K562 (cell line): Measurements from ENCODE around the gene FLII.

ENCODE experiments used
- CEBPG ChIP-seq, 3 experiments: fragments of 200-800 bp in 1 of 3; sonication (Bioruptor generic) in 1 of 3; sonication (generic) in 1 of 3; formaldehyde crosslinking in 1 of 3; IDR thresholded peaks in 2 of 3; conservative IDR thresholded peaks in 1 of 3; 2 replicates each; pipeline versions ENCODE4 v1.6.1 to v1.8.0; 2016 to 2022; ENCODE audit warnings: missing compliant biosample characterization in 2 of 3, missing genetic modification characterization in 2 of 3, mild to moderate bottlenecking in 1 of 3, missing genetic modification reagents in 1 of 3
- CHD1 ChIP-seq: fragments of 200-600 bp; sonication (generic); IDR thresholded peaks from one replicate; pipeline ENCODE4 v1.6.1; 2012; ENCODE audit warnings: mild to moderate bottlenecking, moderate library complexity, low read length, inconsistent platforms
- PTTG1 ChIP-seq: fragments of 450-650 bp; IDR thresholded peaks from 2 replicates; pipeline ENCODE4 v1.6.1; 2016; ENCODE audit warnings: low read depth, mild to moderate bottlenecking, missing genetic modification characterization, missing compliant biosample characterization
- SIN3A ChIP-seq, 2 experiments: fragments of 150-350 bp in 1 of 2; IDR thresholded peaks; 2 replicates each; pipeline ENCODE4 v1.6.1; 2011 to 2016; ENCODE audit warnings: borderline replicate concordance in 2 of 2, low read depth in 2 of 2, low read length in 2 of 2, mild to moderate bottlenecking in 2 of 2, moderate library complexity in 2 of 2; ENCODE audit not compliant: control insufficient read depth in 1 of 2
- ZBTB7A ChIP-seq: IDR thresholded peaks from 2 replicates; pipeline ENCODE4 v1.6.1; 2011; ENCODE audit warnings: low read depth, mild to moderate bottlenecking, low read length, moderate library complexity, borderline replicate concordance; ENCODE audit not compliant: control insufficient read depth
- TF ChIP-seq, protein P1 (sequence below), 3 experiments: IDR thresholded peaks in 2 of 3; conservative IDR thresholded peaks in 1 of 3; 2 replicates each; pipeline ENCODE4 v1.5.1; 2011 to 2012; ENCODE audit warnings: low read length in 3 of 3, mild to moderate bottlenecking in 3 of 3, control low read depth in 2 of 3, improper control_type of control experiment in 1 of 3, inconsistent platforms in 1 of 3, low read depth in 1 of 3, mixed read lengths in 1 of 3, moderate library complexity in 1 of 3; ENCODE audit not compliant: insufficient read depth in 2 of 3

DNA sequence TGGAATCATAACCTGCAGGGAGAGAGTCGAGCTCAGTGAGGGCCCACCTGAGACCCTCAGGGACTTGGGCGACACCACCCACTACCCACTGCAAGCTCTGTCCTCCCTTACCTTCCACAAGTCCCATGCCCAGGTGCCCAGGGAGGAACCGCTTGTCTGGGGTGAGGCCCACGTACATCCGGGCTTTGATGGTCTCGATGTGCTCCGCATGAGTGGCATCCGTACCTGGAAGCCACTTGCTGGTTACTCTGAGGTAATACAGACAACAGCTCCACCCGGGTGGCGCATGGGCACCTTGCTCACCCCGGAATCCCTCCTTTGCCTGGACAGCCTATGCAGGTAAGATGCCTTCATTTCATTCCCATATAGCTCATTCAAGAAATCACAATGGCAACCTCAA lies 26.8 kb upstream of the FLII start:
- TF ChIP-seq SIN3A (IDR thresholded peaks at IDR 0.05; ENCODE audit: borderline replicate concordance in 2 of 2, control insufficient read depth in 1 of 2, low read depth in 2 of 2, low read length in 2 of 2) (no peak), ZBTB7A (no peak), PTTG1 (tag) (no peak), CEBPG (CRISPR knock-in tag; IDR thresholded peaks at IDR 0.05) (no peak), CEBPG (tag; conservative IDR thresholded peaks at IDR 0.05 in 1 of 2, IDR thresholded peaks at IDR 0.05 in 1 of 2) (no peak), CHD1 (no peak)
- TF ChIP-seq, protein P1, sequence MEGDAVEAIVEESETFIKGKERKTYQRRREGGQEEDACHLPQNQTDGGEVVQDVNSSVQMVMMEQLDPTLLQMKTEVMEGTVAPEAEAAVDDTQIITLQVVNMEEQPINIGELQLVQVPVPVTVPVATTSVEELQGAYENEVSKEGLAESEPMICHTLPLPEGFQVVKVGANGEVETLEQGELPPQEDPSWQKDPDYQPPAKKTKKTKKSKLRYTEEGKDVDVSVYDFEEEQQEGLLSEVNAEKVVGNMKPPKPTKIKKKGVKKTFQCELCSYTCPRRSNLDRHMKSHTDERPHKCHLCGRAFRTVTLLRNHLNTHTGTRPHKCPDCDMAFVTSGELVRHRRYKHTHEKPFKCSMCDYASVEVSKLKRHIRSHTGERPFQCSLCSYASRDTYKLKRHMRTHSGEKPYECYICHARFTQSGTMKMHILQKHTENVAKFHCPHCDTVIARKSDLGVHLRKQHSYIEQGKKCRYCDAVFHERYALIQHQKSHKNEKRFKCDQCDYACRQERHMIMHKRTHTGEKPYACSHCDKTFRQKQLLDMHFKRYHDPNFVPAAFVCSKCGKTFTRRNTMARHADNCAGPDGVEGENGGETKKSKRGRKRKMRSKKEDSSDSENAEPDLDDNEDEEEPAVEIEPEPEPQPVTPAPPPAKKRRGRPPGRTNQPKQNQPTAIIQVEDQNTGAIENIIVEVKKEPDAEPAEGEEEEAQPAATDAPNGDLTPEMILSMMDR (IDR thresholded peaks at IDR 0.05 in 2 of 3, conservative IDR thresholded peaks at IDR 0.05 in 1 of 3; ENCODE audit: insufficient read depth in 2 of 3, low read depth in 1 of 3, low read length in 3 of 3) = no peak
